DMS 273 (cell line): ENCODE results near the gene KIF25.

ENCODE experiments used
- DNase-seq: peaks from one replicate; lab custom pipeline; 2025; ENCODE audit not compliant: unreplicated experiment; lab: John Stamatoyannopoulos, UW

KIF25 gene

GRCh38 chr6:167997642-167998041 is at the start of gene KIF25:
Gene KIF25, plus strand, starts transcription at chr6:167997671. Its CDS starts 31,915 bp downstream, at chr6:168029586.
- no peak for DNase-seq

DNA sequence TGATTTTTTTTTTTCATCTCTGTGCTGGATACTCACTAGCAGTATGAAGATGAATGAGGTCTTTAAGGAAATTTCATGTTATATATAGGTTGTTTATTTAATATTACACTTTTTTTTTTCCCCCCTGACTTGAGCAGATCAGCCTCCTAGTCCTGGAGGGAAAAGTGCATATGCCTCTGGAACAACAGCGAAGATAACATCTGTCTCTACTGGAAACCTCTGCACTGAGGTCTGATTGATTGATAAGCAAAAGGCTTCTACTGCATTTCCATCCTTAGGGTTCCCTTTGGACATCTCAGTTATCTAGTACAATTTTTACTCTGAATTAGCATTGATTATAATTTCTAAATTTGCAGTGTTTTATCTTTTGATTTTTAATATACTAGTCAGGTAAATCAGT is 49.8 kb upstream of the KIF25 start:
- DNase-seq: no peak

- DNase-seq: no peak
Measured at GRCh38 chr6:167948716-167949115, 48.8 kb upstream of the KIF25 start.

DNA sequence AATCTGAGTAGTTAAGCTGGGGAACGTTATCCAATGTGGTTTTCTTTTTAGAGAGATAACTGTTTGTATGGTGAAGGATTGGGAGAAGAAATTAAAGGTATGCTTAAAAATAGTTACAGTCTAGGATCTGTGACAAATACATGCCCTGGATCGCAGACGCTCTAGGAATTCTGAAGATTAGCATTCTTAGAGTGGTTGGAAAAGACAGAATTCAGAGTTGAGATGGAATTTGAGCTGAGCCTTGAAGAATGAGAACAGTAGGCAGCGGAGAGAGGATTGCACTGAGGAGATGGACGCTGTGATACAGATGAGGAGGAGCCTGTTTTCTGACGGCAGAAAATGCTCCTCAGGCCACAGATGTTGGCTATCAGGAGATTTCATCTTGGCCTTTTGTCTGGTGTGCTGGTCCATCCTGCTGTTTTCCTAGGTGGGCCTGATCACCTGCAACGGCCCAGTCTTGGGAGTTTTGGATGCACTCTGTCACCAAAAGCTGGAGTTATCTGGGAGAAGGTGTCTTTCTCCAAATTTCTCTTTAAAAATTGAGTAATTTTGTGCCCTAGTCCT is 48.3 kb upstream of the KIF25 start:
- DNase-seq: no peak

GRCh38 chr6:167951781-167952511 is 45.5 kb upstream of the KIF25 start:
- DNase-seq: no peak

GRCh38 chr6:167952512-167952859 is 45.0 kb upstream of the KIF25 start:
- DNase-seq: no peak

DNA sequence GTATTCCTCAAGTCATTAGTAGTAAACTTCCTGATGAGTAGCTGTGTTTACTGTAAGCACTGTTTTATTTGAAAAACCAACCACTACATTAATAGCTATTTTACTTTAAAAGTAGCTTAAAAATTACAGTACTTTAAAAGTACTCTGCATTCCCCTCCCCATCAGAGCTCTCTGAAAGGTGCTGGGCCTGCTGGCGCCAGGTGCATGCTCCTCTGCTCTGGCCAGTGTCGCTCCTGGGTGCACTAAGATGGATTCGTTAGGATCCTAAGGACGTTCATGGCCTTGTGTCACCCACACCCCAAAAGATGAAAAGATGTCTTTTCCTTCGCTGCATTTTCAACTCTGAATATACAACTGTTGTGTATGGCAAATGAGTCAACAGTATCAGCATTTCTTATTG is 43.9 kb upstream of the KIF25 start:
- no peak for DNase-seq

DNA sequence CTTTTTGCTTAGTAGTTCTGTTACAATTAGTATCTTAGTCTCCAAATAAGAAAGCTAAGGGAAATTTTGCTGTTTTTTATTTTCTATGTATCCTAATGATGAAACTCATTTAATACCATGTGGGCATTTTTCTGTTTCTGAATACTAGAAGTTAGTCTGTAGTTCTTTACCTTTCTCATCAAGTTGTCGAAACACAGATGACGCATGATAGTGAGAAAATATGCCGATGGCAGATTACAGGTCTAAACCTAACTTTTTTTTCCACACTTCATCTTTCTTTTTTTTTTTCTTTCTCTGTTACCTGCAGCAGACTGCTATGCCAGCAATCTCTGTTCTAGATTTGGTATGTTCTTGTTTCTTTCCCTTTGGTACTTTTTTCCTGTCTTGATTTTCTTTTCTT is 43.3 kb upstream of the KIF25 start:
- DNase-seq: no peak

GRCh38 chr6:167956491-167956890 is 41.0 kb upstream of the KIF25 start:
- no peak for DNase-seq

- no peak for DNase-seq
Measured at GRCh38 chr6:167956983-167957492, 40.4 kb upstream of the KIF25 start.

GRCh38 chr6:167957626-167958025 is 39.8 kb upstream of the KIF25 start:
- DNase-seq: no peak

- no peak for DNase-seq
Measured at GRCh38 chr6:167960579-167960978, 36.9 kb upstream of the KIF25 start.

- DNase-seq: peak; percentile 83
Measured at GRCh38 chr6:167962711-167963110, 34.8 kb upstream of the KIF25 start.

GRCh38 chr6:167963589-167964057 is 33.8 kb upstream of the KIF25 start:
- DNase-seq: no peak

DNA sequence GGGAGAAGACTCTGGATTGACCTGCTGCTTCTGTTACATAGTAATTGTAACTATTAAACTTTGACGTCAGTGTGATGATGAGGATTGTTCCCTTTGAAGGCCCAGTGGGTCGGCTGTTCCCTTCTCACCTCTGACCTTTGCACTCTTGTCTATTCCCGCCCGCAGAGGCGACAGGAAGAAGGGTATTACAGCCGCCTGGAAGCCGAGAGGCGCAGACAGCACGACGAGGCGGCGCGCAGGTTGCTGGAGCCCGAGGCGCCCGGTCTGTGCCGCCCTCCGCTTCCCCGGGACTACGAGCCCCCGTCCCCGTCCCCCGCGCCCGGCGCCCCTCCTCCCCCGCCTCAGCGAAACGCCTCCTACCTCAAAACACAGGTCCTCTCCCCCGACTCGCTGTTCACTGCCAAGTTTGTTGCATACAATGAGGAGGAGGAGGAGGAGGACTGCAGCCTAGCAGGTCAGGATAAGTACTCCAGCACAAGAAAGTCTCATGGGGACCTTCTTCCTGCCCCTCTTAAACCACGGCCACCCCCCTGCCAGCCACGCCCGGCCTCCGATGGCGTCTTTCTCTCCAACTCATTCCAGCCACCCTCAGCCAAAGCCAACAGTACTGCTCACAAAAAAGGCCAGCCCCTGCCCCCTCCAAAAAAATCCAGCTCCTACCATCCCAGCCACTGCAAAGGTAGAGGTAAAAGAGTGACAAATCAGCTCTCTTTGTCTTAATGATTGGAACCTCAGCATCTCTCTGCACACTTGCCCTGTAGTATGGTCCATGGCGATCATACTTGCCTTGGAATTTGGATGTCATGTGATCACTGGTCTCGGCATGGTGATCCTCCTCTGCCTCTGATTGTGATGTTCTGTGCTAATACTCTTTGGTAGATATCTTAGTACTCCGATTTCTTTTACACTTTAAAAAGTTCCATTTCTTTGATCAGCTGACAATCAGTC is 31.6 kb upstream of the KIF25 start:
- no peak for DNase-seq

- no peak for DNase-seq
Measured at GRCh38 chr6:167966540-167966905, 30.9 kb upstream of the KIF25 start.

GRCh38 chr6:167968091-167968490 is 29.4 kb upstream of the KIF25 start:
- DNase-seq: peak; percentile 41

DNA sequence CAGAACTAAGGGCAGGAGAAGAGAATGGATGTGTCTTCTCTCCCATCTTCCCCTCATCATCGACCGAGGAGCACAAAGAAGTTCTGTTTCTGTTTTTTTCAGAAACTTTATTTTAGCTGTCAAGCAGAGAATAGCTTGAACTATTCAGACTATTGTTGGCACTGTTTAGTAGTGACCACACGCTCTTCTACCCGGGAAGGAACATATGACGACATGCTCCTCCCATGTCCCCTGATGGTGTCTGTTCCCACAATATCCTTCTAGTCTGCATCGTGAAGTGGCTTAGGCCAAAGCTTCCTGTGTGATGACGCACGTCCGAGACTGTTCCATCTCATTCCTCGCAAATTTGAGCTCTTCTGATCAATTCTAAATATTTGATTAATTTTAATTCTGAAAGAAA is 27.2 kb upstream of the KIF25 start:
- no peak for DNase-seq

- no peak for DNase-seq
Measured at GRCh38 chr6:167972193-167972592, 25.3 kb upstream of the KIF25 start.

DNA sequence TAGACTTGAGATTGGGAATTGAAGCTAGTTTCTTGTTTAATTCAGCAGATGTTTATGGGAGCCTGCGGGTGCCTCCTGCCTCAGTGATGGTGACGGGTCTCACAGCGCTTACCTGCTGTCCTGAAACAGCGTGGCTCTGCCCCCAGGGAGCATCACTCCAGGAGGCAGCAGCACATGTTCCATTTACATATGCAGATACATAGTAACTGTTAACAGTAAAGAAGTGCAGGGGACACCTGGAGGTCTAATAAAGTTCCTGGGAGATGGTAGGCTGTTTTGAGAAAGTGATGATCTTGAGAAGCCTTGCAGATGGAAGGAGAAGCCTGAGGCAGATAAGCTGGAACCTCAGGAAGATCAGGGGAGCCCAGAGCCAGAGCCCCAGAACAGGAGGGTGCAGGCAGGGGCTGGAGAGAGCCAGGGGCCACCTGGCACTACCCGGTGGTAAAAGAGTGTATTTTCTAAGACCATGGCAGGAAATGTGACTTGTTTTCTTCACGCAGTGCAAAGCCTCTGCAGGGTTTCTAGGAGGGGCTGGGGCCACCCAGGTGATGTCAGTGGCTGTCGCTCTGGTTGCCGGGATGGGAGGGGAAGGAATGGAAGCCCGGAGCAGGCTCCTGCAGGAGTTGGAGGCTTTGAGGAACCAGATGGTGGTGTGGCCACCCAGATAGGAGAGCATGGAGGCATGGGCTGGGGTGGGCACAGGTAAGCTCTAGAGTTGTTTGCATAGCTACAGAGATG is 24.2 kb upstream of the KIF25 start:
- DNase-seq: peak; percentile 13
